ENCODE data around the gene PAK5.

PAK5 gene

GRCh38 chr20:9626357-9626756 lies 212.5 kb downstream of the PAK5 start:
- no peak for DNase-seq (ENCODE audit: low read depth in 1 of 2, low spot score in 1 of 2)

- DNase-seq (ENCODE audit: low read depth in 1 of 2, low spot score in 1 of 2): no peak
These were observed 220.9 kb downstream of the PAK5 start for GRCh38 chr20:9617940-9618339.

DNA sequence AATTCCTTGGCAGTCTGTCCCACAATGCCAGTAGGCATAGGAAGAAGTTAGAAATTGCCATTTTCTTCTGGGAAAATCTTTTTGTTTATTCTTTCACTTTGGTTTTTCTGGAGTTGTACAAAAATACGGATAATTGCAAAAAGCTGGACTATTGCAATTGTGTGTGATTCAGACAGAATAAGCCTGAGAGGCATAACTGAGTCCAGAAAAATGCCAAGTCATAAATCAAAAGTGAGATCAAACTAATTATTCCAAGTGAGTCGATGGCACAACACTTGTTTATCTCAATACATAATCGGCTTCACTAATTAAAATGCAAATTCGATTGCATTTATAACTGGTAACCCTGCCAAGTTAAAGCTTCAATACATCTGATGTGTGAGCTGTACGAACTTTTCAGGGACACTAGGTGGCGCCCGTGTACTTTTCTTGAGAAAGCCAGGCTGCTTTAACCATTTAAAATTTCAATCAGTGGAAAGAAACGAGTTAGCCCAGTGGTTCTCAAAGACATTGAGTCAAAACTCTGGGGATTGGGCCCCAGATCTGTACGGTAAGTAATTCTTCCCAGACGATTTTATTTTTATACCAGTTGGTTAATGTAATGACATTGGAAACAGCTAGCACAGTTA lies 221.9 kb downstream of the PAK5 start:
- DNase-seq (ENCODE audit: low read depth in 1 of 2, low spot score in 1 of 2): peak; percentile 3 to 21

DNA sequence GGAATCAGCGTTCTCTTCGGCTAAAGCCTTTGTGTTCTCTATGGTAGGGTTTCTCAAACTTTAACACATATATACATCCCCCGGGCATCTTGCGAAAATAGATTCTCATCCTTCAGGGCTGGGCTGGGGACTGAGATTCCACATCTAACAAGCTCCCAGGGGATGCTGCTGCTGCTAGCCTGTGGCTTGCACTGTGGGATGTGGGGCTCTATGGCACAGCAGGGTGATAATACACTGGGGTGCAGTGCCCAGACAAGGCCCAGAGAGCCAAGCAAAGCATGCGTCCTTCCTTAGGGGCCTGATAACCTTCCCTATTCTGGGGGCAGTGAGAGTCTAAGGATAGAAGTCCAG lies 222.4 kb downstream of the PAK5 start:
- no peak for DNase-seq (ENCODE audit: low read depth in 1 of 2, low spot score in 1 of 2)

GRCh38 chr20:9615766-9616454 lies 223.0 kb downstream of the PAK5 start:
- DNase-seq (ENCODE audit: low read depth in 1 of 2, low spot score in 1 of 2): no peak

- DNase-seq (ENCODE audit: low read depth in 1 of 2, low spot score in 1 of 2): no peak
These were observed 223.8 kb downstream of the PAK5 start for GRCh38 chr20:9615118-9615517.

DNA sequence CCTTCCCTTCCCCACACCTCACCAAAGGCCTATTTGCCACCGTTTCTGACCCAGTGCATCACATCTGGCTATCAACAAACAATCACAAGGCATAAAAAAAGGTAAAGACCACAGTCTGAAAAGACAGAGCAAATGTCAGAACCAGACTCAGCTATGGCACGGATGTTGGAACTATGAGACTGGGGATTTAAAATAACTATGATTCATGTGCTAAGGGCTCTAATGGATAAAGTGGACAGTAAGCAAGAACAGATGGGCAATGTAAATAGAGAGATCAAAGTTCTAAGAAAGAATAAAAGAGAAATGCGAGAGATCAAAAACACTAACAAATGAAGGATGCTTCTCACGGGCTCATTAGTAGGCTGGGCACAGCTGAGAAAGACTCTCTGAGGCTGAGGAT lies 225.0 kb downstream of the PAK5 start:
- DNase-seq (ENCODE audit: low read depth in 1 of 2, low spot score in 1 of 2): no peak

DNA sequence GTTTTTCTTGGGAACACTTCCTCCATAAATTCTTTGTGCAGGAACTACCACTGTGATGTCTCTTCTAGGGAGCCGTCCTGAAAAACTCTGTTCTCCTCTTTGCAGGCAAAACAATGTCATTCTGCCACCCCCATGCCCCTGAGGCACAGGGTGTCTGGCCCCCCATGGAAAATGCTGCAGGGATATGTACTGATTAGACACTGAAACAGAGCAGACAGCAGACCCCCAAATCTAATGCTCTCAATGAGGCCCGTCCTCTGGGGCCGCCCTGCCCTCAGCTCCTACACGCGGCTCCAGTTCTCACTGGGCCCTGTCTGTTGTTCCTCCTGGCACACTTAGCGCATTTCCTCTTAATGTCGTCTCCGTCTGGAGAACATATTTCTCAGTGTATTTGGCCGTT lies 227.0 kb downstream of the PAK5 start:
- DNase-seq (ENCODE audit: low read depth in 1 of 2, low spot score in 1 of 2): no peak

DNA sequence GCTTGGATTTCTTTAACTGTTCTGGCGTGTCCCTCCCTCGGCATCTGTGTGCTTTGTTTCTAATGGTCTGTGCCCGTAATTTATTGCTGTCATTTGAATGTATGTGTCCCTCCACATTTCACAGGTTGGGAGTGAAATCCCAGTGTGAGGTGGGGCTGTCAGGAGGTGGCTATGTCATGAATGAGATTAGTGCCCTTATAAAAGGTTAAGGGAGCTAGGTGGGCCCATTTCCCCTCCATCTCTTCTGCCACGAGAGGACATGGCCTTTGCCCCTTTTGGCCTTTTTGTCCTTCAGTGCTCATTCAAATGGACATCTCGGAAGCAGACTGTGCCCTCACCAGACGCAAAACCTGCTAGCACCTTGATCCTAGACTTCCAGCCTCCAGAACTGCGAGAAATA lies 228.2 kb downstream of the PAK5 start:
- no peak for DNase-seq (ENCODE audit: low read depth in 1 of 2, low spot score in 1 of 2)

DNA sequence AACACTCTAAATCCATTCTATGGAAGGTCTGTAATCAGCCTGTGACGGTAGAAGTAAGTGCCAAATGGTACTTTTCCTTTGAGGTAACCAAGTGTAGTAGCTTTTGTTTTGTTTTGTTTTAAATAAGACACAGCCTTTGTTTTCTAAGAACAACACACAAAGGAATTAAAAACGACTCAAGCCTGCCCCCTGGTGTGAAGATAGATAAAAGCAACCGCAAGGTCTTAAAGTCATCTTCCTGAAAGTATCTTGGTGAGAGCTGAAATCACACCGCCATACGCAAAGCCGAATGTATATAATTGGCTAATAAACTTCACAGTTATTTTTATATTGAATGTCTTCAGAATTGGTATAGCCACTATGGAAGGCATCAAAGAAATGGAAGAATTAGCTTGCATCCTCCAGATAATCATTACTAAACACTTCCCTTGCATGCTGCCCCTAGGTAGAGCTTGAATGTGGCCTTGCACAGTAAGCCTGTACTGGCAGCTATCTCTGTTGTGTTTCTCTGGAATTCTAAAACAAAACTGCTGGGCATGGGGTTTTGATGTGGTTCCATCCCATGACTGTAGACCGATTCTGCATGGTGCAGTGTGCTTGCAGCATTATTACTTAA lies 228.9 kb downstream of the PAK5 start:
- DNase-seq (ENCODE audit: low read depth in 1 of 2, low spot score in 1 of 2): peak in 1 of 2 donors; percentile 35

DNA sequence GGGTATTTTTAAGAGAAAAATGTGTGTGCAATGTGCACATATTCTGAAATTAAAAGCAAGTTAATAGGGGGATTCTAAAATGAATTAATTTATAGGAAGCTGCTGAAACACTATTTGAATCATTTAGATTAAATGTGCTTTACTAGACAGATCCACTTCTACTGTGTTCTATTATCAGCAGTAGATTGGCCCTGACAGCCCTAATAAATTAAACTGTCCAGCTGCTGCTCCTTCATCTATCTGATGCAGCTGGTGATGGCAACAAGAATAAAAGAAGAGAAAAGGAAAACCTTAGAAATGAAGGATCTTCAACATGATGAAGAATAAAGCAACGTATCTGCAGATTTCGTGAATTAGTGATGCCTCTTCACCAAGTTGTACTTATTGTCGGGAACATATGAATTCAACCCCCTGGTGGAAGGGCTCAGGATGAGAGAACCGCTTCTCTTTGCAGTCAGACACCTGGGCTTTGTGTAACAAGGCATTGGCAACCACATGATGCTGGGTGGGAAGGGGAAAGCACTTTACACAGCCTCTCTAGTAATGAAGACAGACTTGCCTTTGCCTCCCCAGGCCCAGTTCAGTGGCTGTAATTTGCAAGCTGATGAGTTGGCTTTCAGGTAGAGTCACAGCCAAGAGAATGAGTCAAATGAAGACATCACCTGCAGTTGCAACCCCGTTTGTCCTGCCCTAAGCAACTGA lies 230.1 kb downstream of the PAK5 start:
- DNase-seq (ENCODE audit: low read depth in 1 of 2, low spot score in 1 of 2): no peak

DNA sequence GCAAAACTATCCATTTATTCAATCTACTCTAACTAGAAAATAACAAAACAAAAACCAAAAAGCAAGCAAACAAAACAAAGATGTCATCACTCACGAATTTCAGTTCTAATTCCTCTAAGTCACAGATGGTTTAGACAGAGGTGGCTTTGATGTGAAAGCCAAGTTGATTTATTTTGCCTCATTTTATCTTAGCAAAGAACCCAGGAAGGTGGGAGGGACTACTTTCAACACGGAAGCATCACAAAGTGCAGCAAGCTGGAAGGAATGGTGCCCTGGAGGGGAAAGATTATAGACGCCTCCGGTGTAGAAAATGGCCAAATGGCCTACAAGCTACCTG lies 236.1 kb downstream of the PAK5 start:
- no peak for DNase-seq (ENCODE audit: low read depth in 1 of 2, low spot score in 1 of 2)

DNA sequence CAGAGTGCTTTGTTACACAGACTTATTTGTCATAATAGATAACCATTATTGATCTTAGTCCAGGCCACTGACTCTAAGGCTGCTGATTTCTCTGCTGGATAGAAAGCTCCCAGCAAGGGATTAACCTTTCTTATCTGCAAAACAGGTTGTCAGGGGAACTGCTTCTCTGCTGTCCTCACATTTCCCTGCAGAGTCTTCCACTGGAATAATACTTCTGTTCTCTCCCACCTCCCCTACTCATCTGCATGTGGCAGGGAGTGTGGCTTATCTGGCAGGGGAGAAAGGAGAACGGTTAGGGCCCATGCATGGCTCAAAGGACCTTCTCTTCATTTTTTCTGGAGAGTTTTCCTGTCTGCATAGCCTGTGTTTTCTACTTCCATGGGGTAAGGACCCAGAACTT lies 238.3 kb downstream of the PAK5 start:
- no peak for DNase-seq (ENCODE audit: low read depth in 1 of 2, low spot score in 1 of 2)

DNA sequence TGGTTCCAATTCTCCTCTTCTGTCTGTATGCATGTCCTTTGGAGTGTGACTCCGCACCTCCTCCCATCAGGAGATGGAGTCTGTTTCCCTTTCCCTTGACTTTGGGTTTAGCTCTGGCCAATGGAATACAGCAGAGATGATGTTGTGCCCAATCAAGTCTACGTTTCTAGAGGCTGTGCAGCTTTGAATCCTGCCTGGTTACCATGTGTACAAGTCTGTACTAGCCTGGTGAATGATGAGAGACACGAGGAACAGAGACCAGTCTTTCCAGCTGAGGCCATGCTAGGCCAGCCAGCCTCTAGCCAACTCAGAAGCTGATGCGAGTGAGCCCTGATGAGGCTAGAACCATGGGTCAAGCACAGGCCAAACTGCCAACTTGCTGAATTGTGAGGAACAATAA lies 241.3 kb downstream of the PAK5 start:
- no peak for DNase-seq (ENCODE audit: low read depth in 1 of 2, low spot score in 1 of 2)

- DNase-seq (ENCODE audit: low read depth in 1 of 2, low spot score in 1 of 2): no peak
These were observed 243.1 kb downstream of the PAK5 start for GRCh38 chr20:9595763-9596162.

GRCh38 chr20:9594284-9594875 lies 244.5 kb downstream of the PAK5 start:
- no peak for DNase-seq (ENCODE audit: low read depth in 1 of 2, low spot score in 1 of 2)

DNA sequence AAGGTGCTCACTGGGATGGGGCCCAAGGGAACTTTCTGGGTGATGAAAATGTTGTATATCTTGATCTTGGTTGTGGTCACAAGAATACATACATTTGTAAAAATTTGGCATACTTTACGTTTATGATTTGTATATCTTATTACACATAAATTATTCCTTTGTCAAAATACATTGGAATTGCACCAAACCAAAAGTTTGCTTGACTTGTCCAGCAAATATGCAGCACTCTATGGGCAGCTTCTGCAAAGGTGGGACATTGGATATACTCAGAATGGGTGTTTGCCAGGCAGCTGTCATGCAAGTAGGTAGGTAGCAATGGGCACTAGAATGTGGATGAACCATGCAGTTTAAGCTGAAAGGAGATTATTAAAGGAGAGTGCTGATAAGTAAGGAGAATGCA lies 246.5 kb downstream of the PAK5 start:
- DNase-seq (ENCODE audit: low read depth in 1 of 2, low spot score in 1 of 2): no peak

- DNase-seq (ENCODE audit: low read depth in 1 of 2, low spot score in 1 of 2): no peak
These were observed 247.8 kb downstream of the PAK5 start for GRCh38 chr20:9591080-9591479.

GRCh38 chr20:9590189-9590588 lies 248.7 kb downstream of the PAK5 start:
- DNase-seq (ENCODE audit: low read depth in 1 of 2, low spot score in 1 of 2): no peak

GRCh38 chr20:9588706-9589105 lies 250.2 kb downstream of the PAK5 start:
- DNase-seq (ENCODE audit: low read depth in 1 of 2, low spot score in 1 of 2): no peak

DNA sequence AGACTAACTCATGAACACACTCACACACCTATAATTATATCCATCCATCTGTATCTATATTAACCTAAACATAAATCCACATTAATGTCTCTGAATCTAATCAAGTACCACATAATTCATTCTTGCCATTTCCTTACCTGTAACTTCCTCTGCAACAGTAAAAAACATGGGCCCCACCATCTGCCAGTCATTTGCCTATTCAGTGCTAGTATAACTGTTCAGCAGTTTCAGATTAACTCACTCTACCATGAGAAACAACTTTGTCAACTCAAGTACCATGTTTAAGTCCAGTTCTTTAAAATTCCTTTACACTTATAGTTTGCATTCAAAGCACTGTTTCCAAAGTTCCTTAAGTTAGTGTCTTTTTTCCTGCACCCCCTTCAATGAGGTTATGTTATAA lies 255.7 kb downstream of the PAK5 start:
- no peak for DNase-seq (ENCODE audit: low read depth in 1 of 2, low spot score in 1 of 2)

GRCh38 chr20:9582137-9582536 lies 256.7 kb downstream of the PAK5 start:
- no peak for DNase-seq (ENCODE audit: low read depth in 1 of 2, low spot score in 1 of 2)
